ENCODE results near the gene PPP4R4.
A peak's percentile ranks its signal among the peaks of the same experiment; 100 is the strongest.

Gene PPP4R4

GRCh38 chr14:94161058-94161457, 13.1 kb upstream of the PPP4R4 start:
- DNase-seq (ENCODE audit: low spot score): no peak
- H3K36me3 Mint-ChIP-seq (ENCODE audit: low read depth): no peaks in the 10 kb centered on the region
- H3K9me3 Mint-ChIP-seq: no peaks in the 10 kb centered on the region
- H3K4me1 Mint-ChIP-seq (ENCODE audit: low read depth): peaks cover 24% of the 10 kb centered on the region
- H3K27me3 Mint-ChIP-seq (ENCODE audit: low read depth): peaks cover 3% of the 10 kb centered on the region
- no peak overlapping the region for H3K27ac Mint-ChIP-seq
- no peak overlapping the region for H3K4me3 Mint-ChIP-seq

- H3K4me1 Mint-ChIP-seq (ENCODE audit: low read depth): peaks cover 24% of the 10 kb centered on the region
- H3K36me3 Mint-ChIP-seq (ENCODE audit: low read depth): no peaks in the 10 kb centered on the region
- no peak for DNase-seq (ENCODE audit: low spot score)
- H3K9me3 Mint-ChIP-seq: no peaks in the 10 kb centered on the region
- H3K27me3 Mint-ChIP-seq (ENCODE audit: low read depth): peaks cover 2% of the 10 kb centered on the region
- peak overlapping the region; percentile 67 for H3K27ac Mint-ChIP-seq
- no peak overlapping the region for H3K4me3 Mint-ChIP-seq
These were observed 12.1 kb upstream of the PPP4R4 start for GRCh38 chr14:94161981-94162380.

- Mint-ChIP-seq H3K27ac (no peak overlapping the region), H3K36me3 (ENCODE audit: low read depth) (no peaks in the 10 kb centered on the region), H3K4me3 (no peak overlapping the region), H3K9me3 (no peaks in the 10 kb centered on the region), H3K27me3 (ENCODE audit: low read depth) (no peaks in the 10 kb centered on the region), H3K4me1 (ENCODE audit: low read depth) (peaks cover 24% of the 10 kb centered on the region)
- DNase-seq (ENCODE audit: low spot score): no peak
These were observed 11.7 kb upstream of the PPP4R4 start for GRCh38 chr14:94162466-94162865.

- no peak for DNase-seq (ENCODE audit: low spot score)
- Mint-ChIP-seq H3K27me3 (ENCODE audit: low read depth) (no peaks in the 10 kb centered on the region), H3K4me3 (no peak overlapping the region), H3K4me1 (ENCODE audit: low read depth) (peaks cover 12% of the 10 kb centered on the region), H3K36me3 (ENCODE audit: low read depth) (no peaks in the 10 kb centered on the region), H3K27ac (no peak overlapping the region), H3K9me3 (no peaks in the 10 kb centered on the region)
These were observed 10.3 kb upstream of the PPP4R4 start for GRCh38 chr14:94163796-94164195.

- no peak overlapping the region for H3K27ac Mint-ChIP-seq
These were observed 9.3 kb upstream of the PPP4R4 start for GRCh38 chr14:94164685-94165431.

GRCh38 chr14:94165744-94166143, 8.4 kb upstream of the PPP4R4 start:
- Mint-ChIP-seq H3K9me3 (no peaks in the 10 kb centered on the region), H3K36me3 (ENCODE audit: low read depth) (no peaks in the 10 kb centered on the region), H3K4me3 (no peak overlapping the region), H3K27ac (no peak overlapping the region), H3K27me3 (ENCODE audit: low read depth) (peaks cover 10% of the 10 kb centered on the region), H3K4me1 (ENCODE audit: low read depth) (peaks cover 11% of the 10 kb centered on the region)
- no peak for DNase-seq (ENCODE audit: low spot score)

More at GRCh38 chr14:94164685-94165431, 9.3 kb upstream of the PPP4R4 start:
- no peaks in the 10 kb centered on the region for H3K36me3 Mint-ChIP-seq (ENCODE audit: low read depth)
- no peak for DNase-seq (ENCODE audit: low spot score)
- H3K4me3 Mint-ChIP-seq: no peak overlapping the region
- H3K27me3 Mint-ChIP-seq (ENCODE audit: low read depth): peaks cover 5% of the 10 kb centered on the region
- H3K9me3 Mint-ChIP-seq: no peaks in the 10 kb centered on the region
- H3K4me1 Mint-ChIP-seq (ENCODE audit: low read depth): peaks cover 11% of the 10 kb centered on the region

- H3K4me3 Mint-ChIP-seq: no peak overlapping the region
- no peak overlapping the region for H3K27ac Mint-ChIP-seq
- H3K4me1 Mint-ChIP-seq (ENCODE audit: low read depth): peaks cover 8% of the 10 kb centered on the region
- DNase-seq (ENCODE audit: low spot score): no peak
- no peaks in the 10 kb centered on the region for H3K36me3 Mint-ChIP-seq (ENCODE audit: low read depth)
- peaks cover 37% of the 10 kb centered on the region for H3K27me3 Mint-ChIP-seq (ENCODE audit: low read depth)
- no peaks in the 10 kb centered on the region for H3K9me3 Mint-ChIP-seq
These were observed 4.0 kb upstream of the PPP4R4 start for GRCh38 chr14:94170136-94170535.

- no peak overlapping the region for H3K4me3 Mint-ChIP-seq
- peaks cover 48% of the 10 kb centered on the region for H3K27me3 Mint-ChIP-seq (ENCODE audit: low read depth)
- H3K9me3 Mint-ChIP-seq: no peaks in the 10 kb centered on the region
- H3K4me1 Mint-ChIP-seq (ENCODE audit: low read depth): peaks cover 15% of the 10 kb centered on the region
- no peak overlapping the region for H3K27ac Mint-ChIP-seq
- no peak for DNase-seq (ENCODE audit: low spot score)
- H3K36me3 Mint-ChIP-seq (ENCODE audit: low read depth): no peaks in the 10 kb centered on the region
These were observed 2.9 kb upstream of the PPP4R4 start for GRCh38 chr14:94171208-94171607.

GRCh38 chr14:94172545-94172944, 1.6 kb upstream of the PPP4R4 start:
- H3K4me3 Mint-ChIP-seq: peak overlapping the region; percentile 81
- peaks cover 15% of the 10 kb centered on the region for H3K4me1 Mint-ChIP-seq (ENCODE audit: low read depth)
- H3K9me3 Mint-ChIP-seq: no peaks in the 10 kb centered on the region
- no peak overlapping the region for H3K27ac Mint-ChIP-seq
- H3K27me3 Mint-ChIP-seq (ENCODE audit: low read depth): peaks cover 58% of the 10 kb centered on the region
- DNase-seq (ENCODE audit: low spot score): no peak
- no peaks in the 10 kb centered on the region for H3K36me3 Mint-ChIP-seq (ENCODE audit: low read depth)

- Mint-ChIP-seq H3K4me3 (peak overlapping the region; percentile 81), H3K4me1 (ENCODE audit: low read depth) (peaks cover 15% of the 10 kb centered on the region), H3K27ac (peak overlapping the region; percentile 69), H3K36me3 (ENCODE audit: low read depth) (no peaks in the 10 kb centered on the region), H3K27me3 (ENCODE audit: low read depth) (peaks cover 58% of the 10 kb centered on the region), H3K9me3 (no peaks in the 10 kb centered on the region)
- no peak for DNase-seq (ENCODE audit: low spot score)
These were observed 644 bp upstream of the PPP4R4 start for GRCh38 chr14:94173471-94173884.

GRCh38 chr14:94174604-94175010, 485 bp downstream of the PPP4R4 start:
- Mint-ChIP-seq H3K9me3 (no peaks in the 10 kb centered on the region), H3K4me3 (peak overlapping the region; percentile 69), H3K27me3 (ENCODE audit: low read depth) (peaks cover 64% of the 10 kb centered on the region), H3K36me3 (ENCODE audit: low read depth) (no peaks in the 10 kb centered on the region), H3K4me1 (ENCODE audit: low read depth) (peaks cover 15% of the 10 kb centered on the region), H3K27ac (no peak overlapping the region)
- DNase-seq (ENCODE audit: low spot score): no peak

GRCh38 chr14:94175011-94175745, 1.1 kb downstream of the PPP4R4 start:
- no peak for DNase-seq (ENCODE audit: low spot score)
- H3K27ac Mint-ChIP-seq: peak overlapping the region; percentile 71
- peak overlapping the region; percentile 69 for H3K4me3 Mint-ChIP-seq
- no peaks in the 10 kb centered on the region for H3K36me3 Mint-ChIP-seq (ENCODE audit: low read depth)
- peaks cover 60% of the 10 kb centered on the region for H3K27me3 Mint-ChIP-seq (ENCODE audit: low read depth)
- H3K4me1 Mint-ChIP-seq (ENCODE audit: low read depth): peaks cover 15% of the 10 kb centered on the region
- no peaks in the 10 kb centered on the region for H3K9me3 Mint-ChIP-seq

- H3K27me3 Mint-ChIP-seq (ENCODE audit: low read depth): peaks cover 57% of the 10 kb centered on the region
- peak overlapping the region; percentile 69 for H3K4me3 Mint-ChIP-seq
- H3K27ac Mint-ChIP-seq: no peak overlapping the region
These were observed 1.6 kb downstream of the PPP4R4 start for GRCh38 chr14:94175747-94176146.

GRCh38 chr14:94176808-94177207, 2.7 kb downstream of the PPP4R4 start:
- H3K9me3 Mint-ChIP-seq: no peaks in the 10 kb centered on the region
- DNase-seq (ENCODE audit: low spot score): no peak
- peaks cover 50% of the 10 kb centered on the region for H3K27me3 Mint-ChIP-seq (ENCODE audit: low read depth)
- H3K27ac Mint-ChIP-seq: no peak overlapping the region
- H3K36me3 Mint-ChIP-seq (ENCODE audit: low read depth): no peaks in the 10 kb centered on the region
- peaks cover 24% of the 10 kb centered on the region for H3K4me1 Mint-ChIP-seq (ENCODE audit: low read depth)
- H3K4me3 Mint-ChIP-seq: no peak overlapping the region

More at GRCh38 chr14:94175747-94176146, 1.6 kb downstream of the PPP4R4 start:
- Mint-ChIP-seq H3K36me3 (ENCODE audit: low read depth) (no peaks in the 10 kb centered on the region), H3K4me1 (ENCODE audit: low read depth) (peaks cover 19% of the 10 kb centered on the region), H3K9me3 (no peaks in the 10 kb centered on the region)
- DNase-seq (ENCODE audit: low spot score): no peak

Measured in T-helper 2 cell treated with Interferon-gamma antibody and Interleukin-4, amounts not matched to agents 5 μg/mL and 100 μg/mL, for 36 hours (primary cell).